Ammon's horn (tissue), 1 donor: Measurements from ENCODE around the gene PPL.
"Not testable (repeated sequence)": the region's sequence is repeated elsewhere in the genome, so short reads cannot be mapped to it uniquely, and the experiment has no call there.

ENCODE experiments used
- DNase-seq: peaks from one replicate; pipeline ENCODE4 v3.0.0-alpha.2; 2016; ENCODE audit warnings: low spot score

PPL gene

GRCh38 chr16:4936991-4937781, at the start of gene PPL:
PPL (minus strand) TSS chr16:4937148; CDS start chr16:4937045, 103 bp downstream.
- DNase-seq: no peak

GRCh38 chr16:4984174-4984990, 47.4 kb upstream of the PPL start:
- DNase-seq: no peak

- peak; percentile 30 for DNase-seq
Measured at GRCh38 chr16:4982056-4982867, 45.3 kb upstream of the PPL start.

GRCh38 chr16:4981473-4981872, 44.5 kb upstream of the PPL start:
- DNase-seq: peak; percentile 64

- DNase-seq: no peak
Measured at GRCh38 chr16:4980691-4981090, 43.7 kb upstream of the PPL start.

- no peak for DNase-seq
Measured at GRCh38 chr16:4979736-4980660, 43.0 kb upstream of the PPL start.

- no peak for DNase-seq
Measured at GRCh38 chr16:4979164-4979563, 42.2 kb upstream of the PPL start.

- no peak for DNase-seq
Measured at GRCh38 chr16:4976611-4977145, 39.7 kb upstream of the PPL start.

GRCh38 chr16:4976079-4976478, 39.1 kb upstream of the PPL start:
- DNase-seq: no peak

- DNase-seq: peak; percentile 86
Measured at GRCh38 chr16:4972938-4973587, 36.1 kb upstream of the PPL start.

GRCh38 chr16:4970010-4970409, 33.1 kb upstream of the PPL start:
- no peak for DNase-seq

- no peak for DNase-seq
Measured at GRCh38 chr16:4968879-4969483, 32.0 kb upstream of the PPL start.

GRCh38 chr16:4968278-4968677, 31.3 kb upstream of the PPL start:
- DNase-seq: not testable (repeated sequence)

GRCh38 chr16:4966736-4967453, 29.9 kb upstream of the PPL start:
- no peak for DNase-seq

GRCh38 chr16:4963527-4963926, 26.6 kb upstream of the PPL start:
- not testable (repeated sequence) for DNase-seq

- DNase-seq: peak; percentile 95
Measured at GRCh38 chr16:4962716-4963115, 25.8 kb upstream of the PPL start.

- peak; percentile 57 for DNase-seq
Measured at GRCh38 chr16:4960579-4960978, 23.6 kb upstream of the PPL start.

GRCh38 chr16:4958510-4959438, 21.8 kb upstream of the PPL start:
- no peak for DNase-seq
